B cell (primary cell): Measurements from ENCODE around the gene KPNA6. TPM values are rescaled to one million over a fixed set of nuclear protein-coding genes. Genes with fewer than 3 reads are reported as not detected.
A peak's percentile ranks its signal among the peaks of the same experiment; 100 is the strongest.

Source experiments
- ATAC-seq: fragments of 200-7000 bp; cut with Tn5 transposase; one replicate; pipeline ENCODE4 v1.10.0; 2021; ENCODE audit warnings: low read depth, mild to moderate bottlenecking, moderate number of reproducible peaks, moderate library complexity
- CTCF ChIA-PET: fragments of 350-600 bp; sonication (Branson Sonifier 250); formaldehyde crosslinking; loops from one replicate; lab custom pipeline; 2021; ENCODE audit warnings: antibody characterized with exemption, inconsistent platforms; lab: Charles Lee
- POLR2A ChIA-PET: fragments of 350-600 bp; sonication (Branson Sonifier 250); formaldehyde crosslinking; loops from one replicate; lab custom pipeline; 2021; ENCODE audit warnings: antibody characterized with exemption; lab: Charles Lee
- DNase-seq: peaks from one replicate; pipeline ENCODE4 v3.0.0; 2013
- H2AFZ ChIP-seq: 2 replicates; pipeline ENCODE4 v1.6.1; 2012; ENCODE audit warnings: mild to moderate bottlenecking, low read depth, low read length; ENCODE audit not compliant: insufficient read depth, poor library complexity, severe bottlenecking
- H3K27ac ChIP-seq, 2 donors: 1 replicate in 1 of 2; 2 replicates in 1 of 2; pipeline ENCODE4 v1.5.1; 2012 to 2013; ENCODE audit warnings: low read length in 2 of 2, mild to moderate bottlenecking in 2 of 2, moderate library complexity in 1 of 2
- H3K27me3 ChIP-seq, 4 experiments: fragments of 200-600 bp in 1 of 4; sonication (generic) in 1 of 4; replicated peaks in 1 of 4; 1 replicate in 2 of 4; 2 replicates in 2 of 4; pipeline versions ENCODE4 v1.6.1 to v1.7.0; 2013 to 2016; ENCODE audit warnings: low read length in 3 of 4, mild to moderate bottlenecking in 2 of 4, mixed read lengths in 1 of 4, moderate library complexity in 1 of 4; ENCODE audit not compliant: insufficient read depth in 4 of 4, control insufficient read depth in 3 of 4; ENCODE audit errors: control extremely low read depth in 1 of 4
- H3K36me3 ChIP-seq, 2 experiments: replicated peaks in 1 of 2; 1 replicate in 1 of 2; 2 replicates in 1 of 2; pipeline versions ENCODE4 v1.6.1 to v1.7.1; 2013; ENCODE audit warnings: low read length in 1 of 2; ENCODE audit not compliant: insufficient read depth in 2 of 2, control insufficient read depth in 1 of 2; ENCODE audit errors: control extremely low read depth in 1 of 2, extremely low read depth in 1 of 2
- H3K4me1 ChIP-seq, 2 donors: fragments of 200-600 bp in 1 of 2; sonication (generic) in 1 of 2; 1 replicate in 1 of 2; 2 replicates in 1 of 2; pipeline versions ENCODE4 v1.5.1 to v1.6.1; 2013 to 2017; ENCODE audit warnings: low read length in 2 of 2; ENCODE audit not compliant: control insufficient read depth in 2 of 2, insufficient read depth in 2 of 2
- H3K4me2 ChIP-seq: replicated peaks from 2 replicates; pipeline ENCODE3; 2012; ENCODE audit warnings: mild to moderate bottlenecking, low read depth, low read length; ENCODE audit not compliant: poor library complexity, severe bottlenecking
- H3K4me3 ChIP-seq, 5 experiments: fragments of 200-600 bp in 1 of 5; sonication (generic) in 1 of 5; 1 replicate in 3 of 5; 2 replicates in 2 of 5; pipeline versions ENCODE4 v1.5.1 to v1.7.0; 2011 to 2016; ENCODE audit warnings: low read length in 4 of 5, mild to moderate bottlenecking in 4 of 5, low read depth in 2 of 5, control low read depth in 1 of 5, moderate library complexity in 1 of 5; ENCODE audit not compliant: insufficient read depth in 1 of 5; ENCODE audit errors: control extremely low read depth in 1 of 5, extremely low read depth in 1 of 5
- H3K79me2 ChIP-seq: fragments of 200-600 bp; sonication (generic); one replicate; pipeline ENCODE4 v1.6.0; 2016; ENCODE audit warnings: low read length; ENCODE audit not compliant: control insufficient read depth, insufficient read depth
- H3K9ac ChIP-seq: fragments of 200-600 bp; sonication (generic); 2 replicates; pipeline ENCODE4 v1.6.1; 2017; ENCODE audit warnings: mild to moderate bottlenecking, low read length, moderate library complexity
- H3K9me3 ChIP-seq, 3 donors: one replicate each; pipeline versions ENCODE4 v1.6.1 to v1.7.1; 2013; ENCODE audit warnings: low read length in 2 of 3; ENCODE audit not compliant: control insufficient read depth in 2 of 3, insufficient read depth in 1 of 3; ENCODE audit errors: control extremely low read depth in 1 of 3
- H4K20me1 ChIP-seq: 2 replicates; pipeline ENCODE4 v1.6.0; 2012; ENCODE audit warnings: mild to moderate bottlenecking, low read length; ENCODE audit not compliant: insufficient read depth, control insufficient read depth, poor library complexity, severe bottlenecking
- H3K27ac Mint-ChIP-seq: one replicate; pipeline ENCODE4 v1.8.0; 2021; ENCODE audit warnings: mixed read lengths
- H3K27me3 Mint-ChIP-seq: one replicate; pipeline ENCODE4 v1.8.0; 2021; ENCODE audit warnings: mixed read lengths
- H3K4me1 Mint-ChIP-seq: one replicate; pipeline ENCODE4 v1.8.0; 2021; ENCODE audit warnings: mixed read lengths
- H3K4me3 Mint-ChIP-seq: one replicate; pipeline ENCODE4 v1.8.0; 2021; ENCODE audit warnings: mixed read lengths
- H3K9me3 Mint-ChIP-seq: one replicate; pipeline ENCODE4 v1.8.0; 2022; ENCODE audit warnings: mixed read lengths; ENCODE audit not compliant: insufficient read depth
- EZH2 ChIP-seq: IDR thresholded peaks from 2 replicates; pipeline ENCODE4 v1.6.1; 2012; ENCODE audit warnings: borderline replicate concordance, low read depth, mild to moderate bottlenecking, moderate library complexity, low read length; ENCODE audit not compliant: insufficient read depth, poor library complexity, severe bottlenecking
- WGBS: methylation state at CpG from one replicate; pipeline ENCODE4 v1.1.5; 2013; ENCODE audit warnings: missing lambda C conversion rate; ENCODE audit not compliant: insufficient coverage; 5-methylcytosine and 5-hydroxymethylcytosine counted together
- intact Hi-C: fragments of 100-400 bp; cut with micrococcal nuclease; formaldehyde crosslinking; loops from one replicate; pipeline ENCODE4 v1.10.0; 2022
- polyA plus RNA-seq: library from polyadenylated mRNA; depleted of rRNA; stranded (reverse); fragments of >200 nt; gene quantifications from 2 replicates; pipeline ENCODE4 v1.2.3, GENCODE V29; 2012
- total RNA-seq, 2 donors: library from RNA; stranded (reverse); fragments of 120-200 nt in 1 of 2; gene quantifications; 1 replicate in 1 of 2; 2 replicates in 1 of 2; pipeline versions ENCODE4 v1.2.3 to v1.2.4, GENCODE V29; 2013 to 2022
- TF ChIP-seq, protein P1 (sequence below): fragments of 200-600 bp; IDR thresholded peaks from one replicate; pipeline ENCODE4 v1.8.0; 2022; ENCODE audit warnings: antibody characterized with exemption, mild to moderate bottlenecking

Gene KPNA6
- total and polyA plus RNA-seq, 2 donors (not counting 1 experiment from before 2014, with no cell fraction given): 14.0 to 49.9 TPM

DNA sequence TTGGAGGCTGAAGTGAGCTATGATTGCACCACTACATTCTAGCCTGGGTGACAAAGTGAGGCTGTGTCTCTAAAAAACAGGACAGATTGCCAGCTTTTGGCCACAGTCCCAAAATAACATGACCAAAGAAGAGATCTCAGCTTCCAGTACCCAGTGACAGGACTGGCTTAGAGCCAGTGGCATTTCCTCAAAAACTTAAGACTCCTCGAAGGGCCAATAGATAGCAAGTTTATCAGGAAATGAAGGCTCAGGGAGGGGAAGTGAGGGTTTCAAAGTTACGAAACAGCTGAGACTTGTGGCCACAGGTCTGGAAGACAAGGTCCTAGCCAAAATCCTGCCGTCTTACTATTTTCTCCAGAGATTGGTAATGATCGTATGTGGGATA, 41.4 kb upstream of the KPNA6 start:
- ATAC-seq: peak; percentile 39
- Histone ChIP-seq H3K4me3 (no peak overlapping the region), H3K4me2 (peak overlapping the region; percentile 43), H4K20me1 (no peaks in the 10 kb centered on the region), H3K27ac (peak overlapping the region in 1 of 2 donors; percentile 39), H3K9me3 (no peaks in the 10 kb centered on the region), H3K36me3 (no peaks in the 10 kb centered on the region), H3K27me3 (no peaks in the 10 kb centered on the region), H2AFZ (peak overlapping the region; percentile 21), H3K79me2 (no peaks in the 10 kb centered on the region), H3K4me1 (peaks cover 8 to 11% of the 10 kb centered on the region in 2 donors), H3K9ac (no peak overlapping the region)
- Mint-ChIP-seq H3K27me3 (no peaks in the 10 kb centered on the region), H3K4me3 (no peak overlapping the region), H3K4me1 (peaks cover 5% of the 10 kb centered on the region), H3K27ac (no peak overlapping the region), H3K9me3 (no peaks in the 10 kb centered on the region)
- peak; percentile 48 for DNase-seq
- POLR2A ChIA-PET: interaction anchor here (0.6 to 0.7 kb wide), 2 partner anchors 62 to 158 kb away, joined by 4 read pairs; no protein-coding TSS in a partner anchor
- intact Hi-C loops: no loop called here
- CTCF ChIA-PET: interaction anchor here (1.1 kb wide), 1 partner anchor 41 kb away, joined by 3 read pairs; the partner anchor contains the start of gene KPNA6
- WGBS: no CpG with 5 or more reads among the region's 4 CpGs
- TF ChIP-seq EZH2: no peak
- TF ChIP-seq, protein P1, sequence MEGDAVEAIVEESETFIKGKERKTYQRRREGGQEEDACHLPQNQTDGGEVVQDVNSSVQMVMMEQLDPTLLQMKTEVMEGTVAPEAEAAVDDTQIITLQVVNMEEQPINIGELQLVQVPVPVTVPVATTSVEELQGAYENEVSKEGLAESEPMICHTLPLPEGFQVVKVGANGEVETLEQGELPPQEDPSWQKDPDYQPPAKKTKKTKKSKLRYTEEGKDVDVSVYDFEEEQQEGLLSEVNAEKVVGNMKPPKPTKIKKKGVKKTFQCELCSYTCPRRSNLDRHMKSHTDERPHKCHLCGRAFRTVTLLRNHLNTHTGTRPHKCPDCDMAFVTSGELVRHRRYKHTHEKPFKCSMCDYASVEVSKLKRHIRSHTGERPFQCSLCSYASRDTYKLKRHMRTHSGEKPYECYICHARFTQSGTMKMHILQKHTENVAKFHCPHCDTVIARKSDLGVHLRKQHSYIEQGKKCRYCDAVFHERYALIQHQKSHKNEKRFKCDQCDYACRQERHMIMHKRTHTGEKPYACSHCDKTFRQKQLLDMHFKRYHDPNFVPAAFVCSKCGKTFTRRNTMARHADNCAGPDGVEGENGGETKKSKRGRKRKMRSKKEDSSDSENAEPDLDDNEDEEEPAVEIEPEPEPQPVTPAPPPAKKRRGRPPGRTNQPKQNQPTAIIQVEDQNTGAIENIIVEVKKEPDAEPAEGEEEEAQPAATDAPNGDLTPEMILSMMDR: no peak

DNA sequence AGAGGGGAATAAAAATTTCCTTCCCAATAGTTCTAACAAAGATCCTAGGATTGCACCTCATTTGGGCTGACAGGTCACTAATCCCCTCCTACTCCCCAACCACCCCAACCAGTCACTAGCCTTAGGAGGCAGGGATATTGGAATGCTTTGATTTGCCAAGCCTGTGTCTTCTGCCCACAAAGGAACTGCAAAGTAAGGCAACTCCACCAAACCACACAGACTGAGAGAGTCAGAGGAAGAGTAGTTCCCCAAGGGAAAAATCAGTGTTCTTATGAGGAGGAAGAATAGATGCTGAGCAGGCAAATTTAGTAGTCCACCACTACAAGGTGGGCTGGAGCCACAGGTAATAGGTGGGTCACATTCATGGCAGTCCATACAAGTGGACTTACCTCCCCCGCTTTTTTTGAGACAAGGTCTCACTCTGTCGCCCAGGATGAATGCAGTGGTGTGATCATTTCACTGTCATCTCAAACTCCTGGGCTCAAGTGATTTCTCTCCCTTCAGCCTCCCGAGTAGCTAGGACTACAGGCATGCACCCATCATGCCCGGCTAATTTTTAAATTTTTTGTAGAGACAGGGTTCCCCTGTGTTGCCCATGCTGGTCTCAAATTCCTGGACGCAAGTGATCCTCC, 38.8 kb upstream of the KPNA6 start:
- no peak overlapping the region for H3K27ac ChIP-seq
- no peak overlapping the region for H3K4me2 ChIP-seq
- H3K27me3 ChIP-seq: no peaks in the 10 kb centered on the region
- DNase-seq (no peak), ATAC-seq (no peak)
- 93% methylated on average over 2 of the region's 5 CpGs for WGBS
- H4K20me1 ChIP-seq: peaks cover 6% of the 10 kb centered on the region
- H3K79me2 ChIP-seq: peaks cover 7% of the 10 kb centered on the region
- intact Hi-C loops: no loop called here
- no peak overlapping the region for H3K9ac ChIP-seq
- H3K9me3 Mint-ChIP-seq: no peaks in the 10 kb centered on the region
- H3K36me3 ChIP-seq: no peaks in the 10 kb centered on the region
- no peak overlapping the region for H3K4me3 ChIP-seq
- H3K4me3 Mint-ChIP-seq: no peak overlapping the region
- peaks cover 19% of the 10 kb centered on the region for H3K4me1 Mint-ChIP-seq
- TF ChIP-seq, protein P1: no peak
- TF ChIP-seq EZH2: no peak
- CTCF ChIA-PET: interaction anchor here (0.7 kb wide), 1 partner anchor 51 kb away, joined by 3 read pairs; no protein-coding TSS in a partner anchor
- no peak overlapping the region for H2AFZ ChIP-seq
- H3K27me3 Mint-ChIP-seq: no peaks in the 10 kb centered on the region
- H3K4me1 ChIP-seq: peaks cover 21 to 28% of the 10 kb centered on the region in 2 donors
- POLR2A ChIA-PET: interaction anchor here (0.7 kb wide), 1 partner anchor 124 kb away, joined by 4 read pairs; no protein-coding TSS in a partner anchor
- no peak overlapping the region for H3K27ac Mint-ChIP-seq
- no peaks in the 10 kb centered on the region for H3K9me3 ChIP-seq
